Epithelial cell of esophagus (primary cell): Measurements from ENCODE around the gene DNAJC11.
A peak's percentile ranks its signal among the peaks of the same experiment; 100 is the strongest.
"Not testable (repeated sequence)": the region's sequence is repeated elsewhere in the genome, so short reads cannot be mapped to it uniquely, and the experiment has no call there.

Source experiments
- DNase-seq: peaks from one replicate; pipeline ENCODE4 v3.0.0; 2010; ENCODE audit warnings: low read depth
- H3K4me3 ChIP-seq: 2 replicates; pipeline ENCODE4 v1.5.1; 2011; ENCODE audit warnings: mild to moderate bottlenecking, low read length, control low read depth
- CTCF ChIP-seq: IDR thresholded peaks from 2 replicates; pipeline ENCODE4 v1.5.1; 2011; ENCODE audit warnings: low read depth, mild to moderate bottlenecking, low read length, control low read depth, inconsistent platforms; ENCODE audit not compliant: insufficient read depth; ENCODE audit errors: missing control alignments

DNAJC11 gene

GRCh38 chr1:6638226-6638625 is 63.4 kb downstream of the DNAJC11 start:
- no peak for TF ChIP-seq CTCF
- no peak overlapping the region for H3K4me3 ChIP-seq
- no peak for DNase-seq

- no peak for DNase-seq
- no peak for TF ChIP-seq CTCF
- H3K4me3 ChIP-seq: no peak overlapping the region
These were observed 63.8 kb downstream of the DNAJC11 start for GRCh38 chr1:6637770-6638169.

- not testable (repeated sequence) for DNase-seq, H3K4me3 ChIP-seq
These were observed 64.8 kb downstream of the DNAJC11 start for GRCh38 chr1:6636778-6637177.

GRCh38 chr1:6635910-6636760 is 65.5 kb downstream of the DNAJC11 start:
- no peak for DNase-seq
- no peak for TF ChIP-seq CTCF
- no peak overlapping the region for H3K4me3 ChIP-seq

GRCh38 chr1:6635161-6635909 is 66.3 kb downstream of the DNAJC11 start:
- H3K4me3 ChIP-seq: no peak overlapping the region
- no peak for TF ChIP-seq CTCF
- DNase-seq: no peak

- H3K4me3 ChIP-seq: no peak overlapping the region
- peak; percentile 60 for TF ChIP-seq CTCF
- peak; percentile 62 for DNase-seq
These were observed 67.1 kb downstream of the DNAJC11 start for GRCh38 chr1:6634371-6635052.
